Fibroblast of lung (primary cell): Measurements from ENCODE around the gene HSP90AB1. TPM values are rescaled to one million over a fixed set of nuclear protein-coding genes. Genes with fewer than 3 reads are reported as not detected.
A peak's percentile ranks its signal among the peaks of the same experiment; 100 is the strongest.

ENCODE experiments used
- DNase-seq, 2 donors: peaks; one replicate each; pipeline versions ENCODE4 v3.0.0 to v3.0.0-alpha.2; 2010; ENCODE audit warnings: low read depth in 2 of 2
- H2AFZ ChIP-seq: 2 replicates; pipeline ENCODE4 v1.5.1; 2012; ENCODE audit warnings: low read length, control low read depth, inconsistent platforms
- H3K27ac ChIP-seq: 2 replicates; pipeline ENCODE4 v1.5.1; 2011; ENCODE audit warnings: low read length, control low read depth; ENCODE audit not compliant: insufficient read depth
- H3K27me3 ChIP-seq: 2 replicates; pipeline ENCODE4 v1.5.1; 2011; ENCODE audit warnings: mild to moderate bottlenecking, low read length; ENCODE audit not compliant: control insufficient read depth, insufficient read depth
- H3K36me3 ChIP-seq: 2 replicates; pipeline ENCODE4 v1.5.1; 2011; ENCODE audit warnings: low read length; ENCODE audit not compliant: control insufficient read depth, insufficient read depth
- H3K4me1 ChIP-seq: 2 replicates; pipeline ENCODE4 v1.5.1; 2011; ENCODE audit warnings: low read length; ENCODE audit not compliant: control insufficient read depth, insufficient read depth; ENCODE audit errors: extremely low read depth
- H3K4me2 ChIP-seq: 2 replicates; pipeline ENCODE4 v1.5.1; 2011; ENCODE audit warnings: low read length, control low read depth; ENCODE audit not compliant: insufficient read depth; ENCODE audit errors: extremely low read depth
- H3K4me3 ChIP-seq, 4 experiments: fragments of 200-600 bp in 1 of 4; sonication (generic) in 1 of 4; replicated peaks in 1 of 4; 2 replicates each; pipeline ENCODE4 v1.5.1; 2011 to 2016; ENCODE audit warnings: low read length in 4 of 4, low read depth in 3 of 4, mild to moderate bottlenecking in 3 of 4, control low read depth in 2 of 4, inconsistent platforms in 1 of 4, mixed read lengths in 1 of 4; ENCODE audit not compliant: insufficient read depth in 1 of 4; ENCODE audit errors: control extremely low read depth in 1 of 4
- H3K79me2 ChIP-seq: 2 replicates; pipeline ENCODE4 v1.5.1; 2012; ENCODE audit warnings: mild to moderate bottlenecking, low read length, inconsistent platforms; ENCODE audit not compliant: control insufficient read depth, insufficient read depth
- H3K9ac ChIP-seq: 2 replicates; pipeline ENCODE4 v1.5.1; 2011; ENCODE audit warnings: mild to moderate bottlenecking, low read length, control low read depth; ENCODE audit not compliant: insufficient read depth
- H3K9me3 ChIP-seq: 2 replicates; pipeline ENCODE4 v1.5.1; 2012; ENCODE audit warnings: low read depth, low read length; ENCODE audit not compliant: control insufficient read depth, insufficient read depth
- H4K20me1 ChIP-seq: 2 replicates; pipeline ENCODE4 v1.5.1; 2011; ENCODE audit warnings: low read length; ENCODE audit not compliant: control insufficient read depth, insufficient read depth; ENCODE audit errors: extremely low read depth
- EZH2 ChIP-seq: IDR thresholded peaks from 2 replicates; pipeline ENCODE4 v1.5.1; 2012; ENCODE audit warnings: low read length, control low read depth, mild to moderate bottlenecking; ENCODE audit errors: missing control alignments
- polyA minus RNA-seq: library from RNA; depleted of rRNA, polyadenylated mRNA; stranded (reverse); fragments of >200 nt; gene quantifications from 2 replicates; pipeline ENCODE4 v1.2.3, GENCODE V29; 2011; ENCODE audit warnings: low replicate concordance
- polyA plus RNA-seq, 2 donors: library from polyadenylated mRNA; depleted of rRNA in 1 of 2; stranded (reverse) in 1 of 2; unstranded in 1 of 2; fragments of >200 nt; gene quantifications; 2 replicates each; pipeline ENCODE4 v1.2.1, GENCODE V29; 2011 to 2012; ENCODE audit warnings: missing spikeins in 1 of 2
- total RNA-seq: library from RNA; depleted of rRNA; stranded (reverse); fragments of >200 nt; gene quantifications from 2 replicates; pipeline ENCODE4 v1.2.1, GENCODE V29; 2014
- TF ChIP-seq, protein P1 (sequence below), 2 donors: IDR thresholded peaks in 1 of 2; conservative IDR thresholded peaks in 1 of 2; 1 replicate in 1 of 2; 2 replicates in 1 of 2; pipeline ENCODE4 v1.5.1; 2011 to 2012; ENCODE audit warnings: low read length in 2 of 2, control low read depth in 1 of 2, inconsistent platforms in 1 of 2, low read depth in 1 of 2, mild to moderate bottlenecking in 1 of 2

Gene HSP90AB1
- total RNA-seq (449 and 452 TPM in 2 replicates), polyA plus RNA-seq (775 and 1,146 TPM in 2 replicates), polyA minus RNA-seq (305 and 449 TPM in 2 replicates)
- polyA plus RNA-seq (2012) = 584 and 848 TPM in 2 replicates

- H2AFZ ChIP-seq = peak within 1 kb of the TSS; percentile 87
- no peaks in the 10 kb centered on the region for H3K27me3 ChIP-seq
- peak within 1 kb of the TSS; percentile 75 for H3K9ac ChIP-seq
- H3K9me3 ChIP-seq = no peaks in the 10 kb centered on the region
- TF ChIP-seq, protein P1, sequence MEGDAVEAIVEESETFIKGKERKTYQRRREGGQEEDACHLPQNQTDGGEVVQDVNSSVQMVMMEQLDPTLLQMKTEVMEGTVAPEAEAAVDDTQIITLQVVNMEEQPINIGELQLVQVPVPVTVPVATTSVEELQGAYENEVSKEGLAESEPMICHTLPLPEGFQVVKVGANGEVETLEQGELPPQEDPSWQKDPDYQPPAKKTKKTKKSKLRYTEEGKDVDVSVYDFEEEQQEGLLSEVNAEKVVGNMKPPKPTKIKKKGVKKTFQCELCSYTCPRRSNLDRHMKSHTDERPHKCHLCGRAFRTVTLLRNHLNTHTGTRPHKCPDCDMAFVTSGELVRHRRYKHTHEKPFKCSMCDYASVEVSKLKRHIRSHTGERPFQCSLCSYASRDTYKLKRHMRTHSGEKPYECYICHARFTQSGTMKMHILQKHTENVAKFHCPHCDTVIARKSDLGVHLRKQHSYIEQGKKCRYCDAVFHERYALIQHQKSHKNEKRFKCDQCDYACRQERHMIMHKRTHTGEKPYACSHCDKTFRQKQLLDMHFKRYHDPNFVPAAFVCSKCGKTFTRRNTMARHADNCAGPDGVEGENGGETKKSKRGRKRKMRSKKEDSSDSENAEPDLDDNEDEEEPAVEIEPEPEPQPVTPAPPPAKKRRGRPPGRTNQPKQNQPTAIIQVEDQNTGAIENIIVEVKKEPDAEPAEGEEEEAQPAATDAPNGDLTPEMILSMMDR (conservative IDR thresholded peaks at IDR 0.05 in 1 of 2, IDR thresholded peaks at IDR 0.05 in 1 of 2; ENCODE audit: low read depth in 1 of 2, low read length in 2 of 2) = no peak
- TF ChIP-seq EZH2 = no peak
- H3K79me2 ChIP-seq = peaks cover 46% of the 10 kb centered on the region
- DNase-seq = peak; percentile 99 to 100
- H3K4me1 ChIP-seq = peaks cover 5% of the 10 kb centered on the region
- H3K36me3 ChIP-seq = peaks cover 17% of the 10 kb centered on the region
- peak within 1 kb of the TSS; percentile 85 for H3K27ac ChIP-seq
- peak within 1 kb of the TSS; percentile 80 for H3K4me2 ChIP-seq
- H4K20me1 ChIP-seq = peaks cover 8% of the 10 kb centered on the region
- H3K4me3 ChIP-seq = peak within 1 kb of the TSS; percentile 69 to 91 (median 86)
These were observed at the start of gene HSP90AB1 for GRCh38 chr6:44246663-44247337. TSS of gene HSP90AB1 (plus strand) at chr6:44247101. CDS start at chr6:44248630, 1,529 bp downstream.

- Histone ChIP-seq H3K4me3 (no peak overlapping the region), H3K36me3 (no peaks in the 10 kb centered on the region), H3K79me2 (no peaks in the 10 kb centered on the region), H3K4me1 (no peaks in the 10 kb centered on the region), H3K4me2 (no peak overlapping the region), H3K9ac (no peak overlapping the region), H3K27me3 (no peaks in the 10 kb centered on the region), H4K20me1 (no peaks in the 10 kb centered on the region), H3K9me3 (no peaks in the 10 kb centered on the region), H2AFZ (no peak overlapping the region), H3K27ac (no peak overlapping the region)
- TF ChIP-seq EZH2 = no peak
- TF ChIP-seq, protein P1 (conservative IDR thresholded peaks at IDR 0.05 in 1 of 2, IDR thresholded peaks at IDR 0.05 in 1 of 2; ENCODE audit: low read depth in 1 of 2, low read length in 2 of 2) = no peak
- no peak for DNase-seq
These were observed 48.2 kb upstream of the HSP90AB1 start for GRCh38 chr6:44198684-44199083.

- Histone ChIP-seq H3K4me1 (no peaks in the 10 kb centered on the region), H4K20me1 (no peaks in the 10 kb centered on the region), H3K4me2 (no peak overlapping the region), H2AFZ (no peak overlapping the region), H3K27me3 (peaks cover under 1% of the 10 kb centered on the region), H3K79me2 (no peaks in the 10 kb centered on the region), H3K9ac (no peak overlapping the region), H3K4me3 (no peak overlapping the region), H3K27ac (no peak overlapping the region), H3K36me3 (no peaks in the 10 kb centered on the region), H3K9me3 (no peaks in the 10 kb centered on the region)
- no peak for TF ChIP-seq EZH2
- TF ChIP-seq, protein P1 (conservative IDR thresholded peaks at IDR 0.05 in 1 of 2, IDR thresholded peaks at IDR 0.05 in 1 of 2; ENCODE audit: low read depth in 1 of 2, low read length in 2 of 2) = no peak
- DNase-seq = no peak
These were observed 47.0 kb upstream of the HSP90AB1 start for GRCh38 chr6:44199883-44200282.
